GM03348 (cell line): ENCODE data around the gene CAB39L.

Experiments used
- DNase-seq: peaks from one replicate; pipeline ENCODE4 v3.0.0; 2012; ENCODE audit warnings: low spot score

The CAB39L gene

GRCh38 chr13:49443704-49444523 lies at the start of gene CAB39L, which contains the start of gene SETDB2:
TSS of gene CAB39L (minus strand) at chr13:49444064. CDS start at chr13:49382910, 61,154 bp downstream.
TSS of gene SETDB2 (plus strand) at chr13:49444274. CDS start at chr13:49451894, 7,620 bp downstream.
- peak; percentile 97 for DNase-seq

- no peak for DNase-seq
Measured at GRCh38 chr13:49488563-49488962, 44.7 kb upstream of the CAB39L start.

GRCh38 chr13:49481788-49482187 lies 37.9 kb upstream of the CAB39L start:
- no peak for DNase-seq

- no peak for DNase-seq
Measured at GRCh38 chr13:49476529-49476928, 32.7 kb upstream of the CAB39L start.

GRCh38 chr13:49472186-49472585 lies 28.3 kb upstream of the CAB39L start:
- DNase-seq = no peak

GRCh38 chr13:49466292-49466838 lies 22.5 kb upstream of the CAB39L start:
- DNase-seq = no peak

- no peak for DNase-seq
Measured at GRCh38 chr13:49464621-49465325, 20.9 kb upstream of the CAB39L start.

GRCh38 chr13:49464085-49464484 lies 20.2 kb upstream of the CAB39L start:
- DNase-seq = no peak

GRCh38 chr13:49459580-49459979 lies 15.7 kb upstream of the CAB39L start:
- no peak for DNase-seq

GRCh38 chr13:49457221-49457620 lies 13.4 kb upstream of the CAB39L start:
- DNase-seq = peak; percentile 12

- DNase-seq = no peak
Measured at GRCh38 chr13:49456156-49456555, 12.3 kb upstream of the CAB39L start.

GRCh38 chr13:49455007-49455398 lies 11.1 kb upstream of the CAB39L start:
- DNase-seq = no peak

- peak; percentile 18 for DNase-seq
Measured at GRCh38 chr13:49454388-49455006, 10.6 kb upstream of the CAB39L start.

GRCh38 chr13:49453465-49453864 lies 9.6 kb upstream of the CAB39L start:
- no peak for DNase-seq

GRCh38 chr13:49452725-49453457 lies 9.0 kb upstream of the CAB39L start:
- no peak for DNase-seq

GRCh38 chr13:49450105-49450819 lies 6.4 kb upstream of the CAB39L start:
- DNase-seq = no peak

GRCh38 chr13:49448753-49449152 lies 4.9 kb upstream of the CAB39L start:
- no peak for DNase-seq

GRCh38 chr13:49446473-49446872 lies 2.6 kb upstream of the CAB39L start:
- DNase-seq = no peak

- peak; percentile 50 for DNase-seq
Measured at GRCh38 chr13:49444524-49445395, 896 bp upstream of the CAB39L start.

GRCh38 chr13:49443357-49443703 lies 534 bp downstream of the CAB39L start:
- peak; percentile 24 for DNase-seq
